HG03135 (cell line): Measurements from ENCODE around the gene METTL8.
"Not testable (repeated sequence)": the region's sequence is repeated elsewhere in the genome, so short reads cannot be mapped to it uniquely, and the experiment has no call there.

Source experiments
- ATAC-seq: cut with Tn5 transposase; IDR thresholded peaks from one replicate; pipeline ENCODE4 v1.9.1; 2021; ENCODE audit warnings: mild to moderate bottlenecking, moderate library complexity; ENCODE audit not compliant: unreplicated experiment

Gene METTL8

GRCh38 chr2:171430516-171431410 lies 3.0 kb downstream of the METTL8 start:
- ATAC-seq: no peak

- ATAC-seq: not testable (repeated sequence)
These were observed 10.9 kb downstream of the METTL8 start for GRCh38 chr2:171422710-171423495.

GRCh38 chr2:171420728-171421563 lies 12.8 kb downstream of the METTL8 start:
- no peak for ATAC-seq

- ATAC-seq: no peak
These were observed 14.5 kb downstream of the METTL8 start for GRCh38 chr2:171419333-171419732.

GRCh38 chr2:171416009-171416926 lies 17.5 kb downstream of the METTL8 start:
- ATAC-seq: peak; percentile 85

- ATAC-seq: not testable (repeated sequence)
These were observed 19.1 kb downstream of the METTL8 start for GRCh38 chr2:171414645-171415044.

GRCh38 chr2:171412571-171413175 lies 21.1 kb downstream of the METTL8 start:
- ATAC-seq: no peak

- ATAC-seq: no peak
These were observed 21.9 kb downstream of the METTL8 start for GRCh38 chr2:171411791-171412483.

GRCh38 chr2:171411214-171411613 lies 22.6 kb downstream of the METTL8 start:
- ATAC-seq: no peak

GRCh38 chr2:171410624-171411023 lies 23.2 kb downstream of the METTL8 start:
- ATAC-seq: no peak

- ATAC-seq: no peak
These were observed 23.7 kb downstream of the METTL8 start for GRCh38 chr2:171410101-171410500.

- no peak for ATAC-seq
These were observed 24.3 kb downstream of the METTL8 start for GRCh38 chr2:171409436-171409971.

GRCh38 chr2:171407676-171408044 lies 26.1 kb downstream of the METTL8 start:
- no peak for ATAC-seq

- ATAC-seq: peak; percentile 62
These were observed 26.6 kb downstream of the METTL8 start for GRCh38 chr2:171407030-171407675.

GRCh38 chr2:171406044-171406443 lies 27.7 kb downstream of the METTL8 start:
- peak; percentile 54 for ATAC-seq

GRCh38 chr2:171405546-171405945 lies 28.2 kb downstream of the METTL8 start:
- ATAC-seq: no peak

- ATAC-seq: no peak
These were observed 29.1 kb downstream of the METTL8 start for GRCh38 chr2:171404719-171405118.

GRCh38 chr2:171404261-171404660 lies 29.5 kb downstream of the METTL8 start:
- no peak for ATAC-seq
